BLaER1 (cell line): ENCODE results near the gene PRSS36.

Experiments used
- H3K27ac ChIP-seq: shearing (Covaris generic); formaldehyde crosslinking; 2 replicates; pipeline ENCODE4 v1.8.1; 2022
- H3K27me3 ChIP-seq: shearing (Covaris generic); formaldehyde crosslinking; 2 replicates; pipeline ENCODE4 v1.8.1; 2022
- H3K36me3 ChIP-seq: shearing (Covaris generic); formaldehyde crosslinking; 2 replicates; pipeline ENCODE4 v1.8.1; 2022
- H3K4me1 ChIP-seq: shearing (Covaris generic); formaldehyde crosslinking; 2 replicates; pipeline ENCODE4 v1.8.1; 2022
- H3K4me2 ChIP-seq: shearing (Covaris generic); formaldehyde crosslinking; 2 replicates; pipeline ENCODE4 v1.8.1; 2022
- H3K4me3 ChIP-seq: shearing (Covaris generic); formaldehyde crosslinking; 2 replicates; pipeline ENCODE4 v1.8.1; 2022
- H3K9ac ChIP-seq: shearing (Covaris generic); formaldehyde crosslinking; 2 replicates; pipeline ENCODE4 v1.8.1; 2022
- H3K9me3 ChIP-seq: shearing (Covaris generic); formaldehyde crosslinking; 2 replicates; pipeline ENCODE4 v1.8.1; 2022
- H4K20me1 ChIP-seq: shearing (Covaris generic); formaldehyde crosslinking; 2 replicates; pipeline ENCODE4 v1.8.1; 2022
- Cebpa-rat ChIP-seq: shearing (Covaris generic); IDR thresholded peaks from 2 replicates; pipeline ENCODE4 v1.8.1; 2022

The PRSS36 gene

GRCh38 chr16:31191697-31192428 is 42.0 kb upstream of the PRSS36 start:
- Histone ChIP-seq H3K9ac (no peak overlapping the region), H3K27ac (no peak overlapping the region), H4K20me1 (peaks cover 100% of the 10 kb centered on the region), H3K4me1 (no peaks in the 10 kb centered on the region), H3K4me2 (no peak overlapping the region), H3K4me3 (no peak overlapping the region), H3K27me3 (no peaks in the 10 kb centered on the region), H3K36me3 (peaks cover 100% of the 10 kb centered on the region), H3K9me3 (no peaks in the 10 kb centered on the region)
- TF ChIP-seq Cebpa-rat: no peak

DNA sequence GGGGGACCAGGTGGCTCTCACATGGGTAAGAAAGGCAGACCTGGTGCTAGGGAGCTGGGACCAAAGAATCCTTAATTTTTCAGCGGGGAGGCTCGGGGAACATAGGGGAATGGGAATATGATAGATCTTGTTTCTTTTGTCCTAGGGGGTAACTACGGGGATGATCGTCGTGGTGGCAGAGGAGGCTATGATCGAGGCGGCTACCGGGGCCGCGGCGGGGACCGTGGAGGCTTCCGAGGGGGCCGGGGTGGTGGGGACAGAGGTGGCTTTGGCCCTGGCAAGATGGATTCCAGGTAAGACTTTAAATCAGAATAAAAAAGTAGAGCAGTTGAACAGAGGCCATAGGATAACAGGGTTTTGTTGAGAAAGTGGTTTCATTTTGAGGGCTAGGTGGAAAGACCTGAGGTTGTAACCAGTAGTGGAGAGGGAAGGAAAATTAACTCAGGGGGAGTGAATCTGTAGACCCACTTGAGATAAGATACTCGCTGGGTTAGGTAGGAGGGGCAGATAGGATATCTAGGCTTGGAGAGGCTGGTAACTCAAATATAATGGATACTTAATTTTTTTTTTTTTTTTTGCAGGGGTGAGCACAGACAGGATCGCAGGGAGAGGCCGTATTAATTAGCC is 41.1 kb upstream of the PRSS36 start:
- H3K4me2 ChIP-seq: no peak overlapping the region
- H3K36me3 ChIP-seq: peaks cover 100% of the 10 kb centered on the region
- peaks cover 100% of the 10 kb centered on the region for H4K20me1 ChIP-seq
- no peak overlapping the region for H3K4me3 ChIP-seq
- H3K27me3 ChIP-seq: no peaks in the 10 kb centered on the region
- 0 out of 2 replicates have a peak, but pooled peaks cover 5% of the 10 kb centered on the region for H3K4me1 ChIP-seq
- no peak for TF ChIP-seq Cebpa-rat
- H3K27ac ChIP-seq: no peak overlapping the region
- H3K9ac ChIP-seq: no peak overlapping the region
- H3K9me3 ChIP-seq: no peaks in the 10 kb centered on the region

GRCh38 chr16:31190061-31190460 is 40.2 kb upstream of the PRSS36 start:
- peaks cover 14% of the 10 kb centered on the region; the same call in 1 of the 2 replicates for H3K4me1 ChIP-seq
- H3K4me2 ChIP-seq: no peak overlapping the region
- H3K9ac ChIP-seq: no peak overlapping the region
- no peak overlapping the region for H3K27ac ChIP-seq
- no peaks in the 10 kb centered on the region for H3K27me3 ChIP-seq
- H3K9me3 ChIP-seq: no peaks in the 10 kb centered on the region
- H3K4me3 ChIP-seq: no peak overlapping the region
- peaks cover 100% of the 10 kb centered on the region for H3K36me3 ChIP-seq
- peaks cover 100% of the 10 kb centered on the region for H4K20me1 ChIP-seq
- TF ChIP-seq Cebpa-rat: no peak

- Histone ChIP-seq H3K4me2 (no peak overlapping the region), H3K27me3 (no peaks in the 10 kb centered on the region), H3K4me3 (no peak overlapping the region), H3K9me3 (no peaks in the 10 kb centered on the region), H3K36me3 (peaks cover 100% of the 10 kb centered on the region), H4K20me1 (peaks cover 100% of the 10 kb centered on the region), H3K27ac (no peak overlapping the region), H3K4me1 (peaks cover 16% of the 10 kb centered on the region; the same call in 1 of the 2 replicates), H3K9ac (no peak overlapping the region)
- no peak for TF ChIP-seq Cebpa-rat
Measured at GRCh38 chr16:31189412-31189778, 39.5 kb upstream of the PRSS36 start.

DNA sequence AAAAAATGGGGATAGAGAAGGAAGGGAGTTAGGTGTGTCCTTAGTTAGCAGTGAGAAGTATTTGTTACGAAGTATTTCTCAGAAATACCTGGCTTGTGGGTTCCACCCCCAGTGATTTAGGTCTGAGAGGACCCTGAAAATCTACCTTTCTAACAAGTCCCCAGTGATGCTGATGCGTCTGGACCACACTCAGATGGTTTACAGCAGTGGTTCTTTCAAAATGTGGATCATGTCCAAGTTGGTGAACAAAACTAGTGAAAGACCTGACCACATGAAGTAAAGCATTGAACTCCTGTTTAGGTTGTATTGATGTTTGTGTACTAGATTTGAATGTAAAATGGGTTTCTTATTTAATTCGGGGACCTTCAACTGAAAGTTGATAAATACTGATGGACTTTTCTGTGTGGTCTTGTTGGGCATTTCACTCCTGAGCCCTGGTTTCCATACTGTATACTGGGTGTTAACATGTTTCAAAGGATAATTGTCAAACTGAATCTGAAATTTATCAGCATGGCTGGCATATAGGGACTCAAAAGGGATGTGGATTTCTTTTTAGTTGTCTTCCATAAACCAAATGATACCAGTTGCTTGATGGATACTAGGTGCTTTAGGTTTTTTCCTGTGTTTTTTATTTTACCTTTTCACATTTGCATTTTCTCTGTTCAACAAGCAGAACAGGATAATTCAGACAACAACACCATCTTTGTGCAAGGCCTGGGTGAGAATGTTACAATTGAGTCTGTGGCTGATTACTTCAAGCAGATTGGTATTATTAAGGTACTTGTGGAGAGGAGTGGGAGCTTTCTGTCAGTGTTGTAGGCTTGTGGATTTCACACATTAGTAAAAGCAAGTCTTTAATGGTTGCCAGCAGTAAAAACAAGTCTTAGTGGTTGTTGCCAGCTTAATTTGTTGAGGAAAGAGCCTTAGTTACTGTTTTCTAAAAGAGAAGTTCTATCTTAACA is 38.9 kb upstream of the PRSS36 start:
- no peak for TF ChIP-seq Cebpa-rat
- no peaks in the 10 kb centered on the region for H3K27me3 ChIP-seq
- no peak overlapping the region for H3K9ac ChIP-seq
- H3K36me3 ChIP-seq: peaks cover 100% of the 10 kb centered on the region
- peaks cover 100% of the 10 kb centered on the region for H4K20me1 ChIP-seq
- H3K4me2 ChIP-seq: no peak overlapping the region
- no peaks in the 10 kb centered on the region for H3K9me3 ChIP-seq
- peaks cover 20% of the 10 kb centered on the region for H3K4me1 ChIP-seq
- no peak overlapping the region for H3K4me3 ChIP-seq
- no peak overlapping the region for H3K27ac ChIP-seq

DNA sequence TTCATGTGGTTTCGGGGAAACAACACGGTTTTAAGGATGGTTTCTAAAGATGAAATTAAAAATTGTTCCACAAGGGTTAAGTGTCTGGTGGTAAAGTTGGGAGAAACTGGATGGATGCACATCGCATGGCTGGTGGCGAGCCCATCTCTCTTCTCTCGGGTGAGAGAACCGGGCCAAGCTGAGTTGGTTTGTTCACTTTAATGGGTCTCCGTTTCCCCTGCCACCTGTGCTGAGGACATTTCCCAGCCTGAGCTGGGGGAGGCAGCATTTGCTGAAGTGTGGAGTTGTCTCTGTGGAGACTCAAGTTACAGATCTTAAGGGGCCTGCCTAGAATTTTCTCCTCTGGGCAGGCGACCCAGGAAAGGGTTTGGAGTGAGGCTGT is 37.9 kb upstream of the PRSS36 start:
- no peaks in the 10 kb centered on the region for H3K27me3 ChIP-seq
- H3K36me3 ChIP-seq: peaks cover 100% of the 10 kb centered on the region
- H3K27ac ChIP-seq: no peak overlapping the region
- no peaks in the 10 kb centered on the region for H3K9me3 ChIP-seq
- no peak overlapping the region for H3K4me3 ChIP-seq
- H3K9ac ChIP-seq: no peak overlapping the region
- H3K4me1 ChIP-seq: peaks cover 29% of the 10 kb centered on the region
- H3K4me2 ChIP-seq: no peak overlapping the region
- no peak for TF ChIP-seq Cebpa-rat
- peaks cover 100% of the 10 kb centered on the region for H4K20me1 ChIP-seq

- Histone ChIP-seq H3K27ac (no peak overlapping the region), H3K36me3 (peaks cover 100% of the 10 kb centered on the region), H3K4me1 (peaks cover 36% of the 10 kb centered on the region), H3K4me3 (no peak overlapping the region), H4K20me1 (peaks cover 100% of the 10 kb centered on the region), H3K9me3 (no peaks in the 10 kb centered on the region), H3K9ac (no peak overlapping the region), H3K27me3 (no peaks in the 10 kb centered on the region), H3K4me2 (no peak overlapping the region)
- TF ChIP-seq Cebpa-rat: no peak
Measured at GRCh38 chr16:31186930-31187807, 37.3 kb upstream of the PRSS36 start.

GRCh38 chr16:31186176-31186575 is 36.3 kb upstream of the PRSS36 start:
- Histone ChIP-seq H3K36me3 (peaks cover 100% of the 10 kb centered on the region), H3K4me1 (peaks cover 44% of the 10 kb centered on the region), H3K9me3 (no peaks in the 10 kb centered on the region), H3K27ac (no peak overlapping the region), H3K4me3 (no peak overlapping the region), H3K27me3 (no peaks in the 10 kb centered on the region), H3K4me2 (no peak overlapping the region), H4K20me1 (peaks cover 100% of the 10 kb centered on the region), H3K9ac (no peak overlapping the region)
- TF ChIP-seq Cebpa-rat: no peak

DNA sequence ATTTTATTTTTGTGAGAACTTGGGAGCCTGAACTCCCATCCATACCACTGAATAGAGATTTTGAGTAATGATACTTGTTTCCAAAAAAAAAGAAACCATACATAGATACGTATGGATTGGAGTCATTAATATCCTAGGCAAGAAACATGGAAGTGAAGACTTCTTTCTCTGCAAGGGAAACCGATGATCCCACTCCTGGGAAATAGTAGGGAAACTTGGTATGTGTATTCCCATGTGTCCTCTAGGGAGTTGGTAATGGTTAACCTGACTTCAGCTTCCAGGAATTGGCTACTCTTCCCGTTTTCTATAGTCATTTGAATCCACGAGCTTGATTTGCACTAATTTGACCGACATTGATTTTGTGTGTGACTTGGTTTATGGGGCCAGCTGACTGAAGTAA is 35.5 kb upstream of the PRSS36 start:
- H3K4me2 ChIP-seq: no peak overlapping the region; the same call in 1 of the 2 replicates
- H3K27me3 ChIP-seq: no peaks in the 10 kb centered on the region
- H3K36me3 ChIP-seq: peaks cover 96% of the 10 kb centered on the region
- peaks cover 44% of the 10 kb centered on the region for H3K4me1 ChIP-seq
- H3K27ac ChIP-seq: no peak overlapping the region
- H3K9me3 ChIP-seq: no peaks in the 10 kb centered on the region
- H3K4me3 ChIP-seq: no peak overlapping the region
- H3K9ac ChIP-seq: no peak overlapping the region
- H4K20me1 ChIP-seq: peaks cover 100% of the 10 kb centered on the region
- no peak for TF ChIP-seq Cebpa-rat
